GM12801 (cell line): ENCODE measurements around the gene STXBP6.
A peak's percentile ranks its signal among the peaks of the same experiment; 100 is the strongest.

ENCODE experiments used
- TF ChIP-seq, protein P1 (sequence below): IDR thresholded peaks from one replicate; pipeline ENCODE4 v1.5.1; 2011; ENCODE audit warnings: control low read depth; ENCODE audit not compliant: insufficient read length; ENCODE audit errors: extremely low read depth

Gene STXBP6

GRCh38 chr14:24808412-24808811 lies 241.5 kb downstream of the STXBP6 start:
- TF ChIP-seq, protein P1, sequence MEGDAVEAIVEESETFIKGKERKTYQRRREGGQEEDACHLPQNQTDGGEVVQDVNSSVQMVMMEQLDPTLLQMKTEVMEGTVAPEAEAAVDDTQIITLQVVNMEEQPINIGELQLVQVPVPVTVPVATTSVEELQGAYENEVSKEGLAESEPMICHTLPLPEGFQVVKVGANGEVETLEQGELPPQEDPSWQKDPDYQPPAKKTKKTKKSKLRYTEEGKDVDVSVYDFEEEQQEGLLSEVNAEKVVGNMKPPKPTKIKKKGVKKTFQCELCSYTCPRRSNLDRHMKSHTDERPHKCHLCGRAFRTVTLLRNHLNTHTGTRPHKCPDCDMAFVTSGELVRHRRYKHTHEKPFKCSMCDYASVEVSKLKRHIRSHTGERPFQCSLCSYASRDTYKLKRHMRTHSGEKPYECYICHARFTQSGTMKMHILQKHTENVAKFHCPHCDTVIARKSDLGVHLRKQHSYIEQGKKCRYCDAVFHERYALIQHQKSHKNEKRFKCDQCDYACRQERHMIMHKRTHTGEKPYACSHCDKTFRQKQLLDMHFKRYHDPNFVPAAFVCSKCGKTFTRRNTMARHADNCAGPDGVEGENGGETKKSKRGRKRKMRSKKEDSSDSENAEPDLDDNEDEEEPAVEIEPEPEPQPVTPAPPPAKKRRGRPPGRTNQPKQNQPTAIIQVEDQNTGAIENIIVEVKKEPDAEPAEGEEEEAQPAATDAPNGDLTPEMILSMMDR: no peak

GRCh38 chr14:24806061-24806678 lies 243.8 kb downstream of the STXBP6 start:
- TF ChIP-seq, protein P1: peak; percentile 56

DNA sequence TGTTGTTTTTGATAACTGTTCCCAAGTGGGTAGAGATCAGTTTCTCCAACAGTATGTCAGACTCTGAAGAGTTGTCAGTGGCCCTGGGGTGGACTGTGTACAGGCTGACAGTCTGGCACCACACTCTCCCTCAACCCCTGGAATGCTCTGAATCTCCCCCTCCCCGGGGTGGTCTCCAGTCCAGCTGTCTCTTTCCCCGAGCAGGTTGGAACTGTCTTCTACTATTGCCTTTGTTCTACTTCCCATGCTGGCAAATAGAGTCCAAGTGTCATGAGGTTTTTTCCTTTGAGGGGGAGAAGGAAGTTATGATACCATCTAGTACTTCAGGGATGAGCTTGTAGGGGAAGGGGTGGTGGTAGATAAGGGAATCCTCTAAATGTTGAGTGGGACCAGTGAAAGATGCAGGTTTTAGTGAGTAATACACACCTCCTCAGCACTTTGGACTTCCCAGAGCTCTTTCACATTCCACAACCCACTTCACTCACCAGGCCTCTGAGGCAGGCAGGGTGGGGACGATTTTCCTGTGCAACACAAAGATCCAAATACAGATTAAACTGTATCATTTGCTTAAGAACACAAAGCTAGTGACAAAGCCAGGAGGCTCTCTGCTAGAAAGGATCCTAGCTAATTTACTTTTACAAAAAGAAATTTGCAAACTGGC lies 245.3 kb downstream of the STXBP6 start:
- TF ChIP-seq, protein P1: no peak

DNA sequence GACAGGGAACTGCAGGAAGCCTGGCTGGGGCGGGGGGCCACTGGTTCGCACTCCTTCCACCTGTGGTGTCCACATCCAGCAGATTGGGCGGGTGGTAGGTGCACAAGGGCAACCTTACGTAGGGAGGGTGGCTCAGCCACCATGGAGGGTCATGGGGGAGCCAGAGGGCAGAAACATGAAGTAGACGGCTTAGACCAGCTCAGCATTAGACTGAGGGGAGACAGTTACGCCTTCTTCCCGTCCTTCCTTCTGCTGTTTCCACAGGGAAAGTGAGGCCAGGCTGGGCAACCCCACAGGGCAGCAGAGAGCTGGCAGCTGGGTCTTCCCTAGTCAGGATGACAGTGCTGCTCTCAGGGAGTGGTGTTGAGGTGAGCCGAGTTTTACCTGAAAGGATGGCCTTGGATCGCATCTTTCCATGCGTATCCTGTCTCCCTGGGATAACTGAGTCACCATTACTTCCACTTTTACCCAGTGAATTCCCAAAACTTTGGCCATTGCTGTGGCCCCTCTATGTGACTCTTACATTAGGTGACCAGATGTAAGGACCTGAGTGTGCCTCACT lies 245.9 kb downstream of the STXBP6 start:
- TF ChIP-seq, protein P1: no peak

DNA sequence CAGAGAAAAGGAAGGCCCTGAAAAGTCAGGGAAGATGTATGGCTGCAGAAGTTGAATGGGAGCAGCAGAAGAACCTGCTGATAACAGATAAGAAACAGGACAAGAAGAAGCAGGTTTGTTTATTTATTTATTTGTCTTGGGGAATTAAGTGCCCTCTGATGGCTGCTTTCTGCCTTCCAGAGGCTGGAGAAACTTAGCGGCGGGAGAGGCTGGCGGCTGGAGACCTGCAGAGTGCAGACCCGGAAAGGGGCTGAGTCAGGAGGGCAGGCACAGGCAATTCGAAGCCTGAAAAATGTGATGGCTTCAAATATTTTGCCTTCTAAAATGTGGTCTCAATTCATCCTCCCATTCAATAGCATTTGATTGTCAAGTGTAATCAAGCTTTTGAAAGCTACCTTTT lies 247.7 kb downstream of the STXBP6 start:
- TF ChIP-seq, protein P1: no peak

GRCh38 chr14:24801024-24801423 lies 248.9 kb downstream of the STXBP6 start:
- TF ChIP-seq, protein P1: no peak

- TF ChIP-seq, protein P1: no peak
Observed at GRCh38 chr14:24798911-24799462, 251.0 kb downstream of the STXBP6 start.
